ENCODE results near the gene NGEF.

DNA sequence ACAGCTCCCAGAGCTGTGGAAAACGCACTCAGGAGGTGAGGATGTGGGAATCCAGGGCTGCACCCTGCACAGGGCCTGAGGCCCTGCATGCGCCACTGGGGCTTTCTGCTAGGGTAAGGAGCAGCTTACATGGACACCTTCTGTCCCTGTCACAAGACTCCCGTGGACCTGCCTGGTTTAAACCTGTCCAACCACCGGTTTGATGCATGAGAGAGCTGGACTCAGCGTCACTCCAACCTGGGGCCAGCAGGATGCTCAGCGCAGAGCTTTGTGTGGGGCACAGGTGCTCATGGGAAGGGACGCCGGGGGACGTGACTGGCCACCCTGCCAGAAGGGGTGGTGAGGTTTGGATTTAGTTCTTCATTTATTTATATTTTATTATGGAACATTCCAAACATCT lies 118.8 kb downstream of the NGEF start:
- TF ChIP-seq POLR2A (IDR thresholded peaks at IDR 0.05) = no peak
- TF ChIP-seq, protein P1, sequence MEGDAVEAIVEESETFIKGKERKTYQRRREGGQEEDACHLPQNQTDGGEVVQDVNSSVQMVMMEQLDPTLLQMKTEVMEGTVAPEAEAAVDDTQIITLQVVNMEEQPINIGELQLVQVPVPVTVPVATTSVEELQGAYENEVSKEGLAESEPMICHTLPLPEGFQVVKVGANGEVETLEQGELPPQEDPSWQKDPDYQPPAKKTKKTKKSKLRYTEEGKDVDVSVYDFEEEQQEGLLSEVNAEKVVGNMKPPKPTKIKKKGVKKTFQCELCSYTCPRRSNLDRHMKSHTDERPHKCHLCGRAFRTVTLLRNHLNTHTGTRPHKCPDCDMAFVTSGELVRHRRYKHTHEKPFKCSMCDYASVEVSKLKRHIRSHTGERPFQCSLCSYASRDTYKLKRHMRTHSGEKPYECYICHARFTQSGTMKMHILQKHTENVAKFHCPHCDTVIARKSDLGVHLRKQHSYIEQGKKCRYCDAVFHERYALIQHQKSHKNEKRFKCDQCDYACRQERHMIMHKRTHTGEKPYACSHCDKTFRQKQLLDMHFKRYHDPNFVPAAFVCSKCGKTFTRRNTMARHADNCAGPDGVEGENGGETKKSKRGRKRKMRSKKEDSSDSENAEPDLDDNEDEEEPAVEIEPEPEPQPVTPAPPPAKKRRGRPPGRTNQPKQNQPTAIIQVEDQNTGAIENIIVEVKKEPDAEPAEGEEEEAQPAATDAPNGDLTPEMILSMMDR (IDR thresholded peaks at IDR 0.05) = no peak

Data from uterus (tissue), 2 donors.